HG02588 (cell line): ENCODE measurements around the gene BCHE.
"Not testable (repeated sequence)": the region's sequence is repeated elsewhere in the genome, so short reads cannot be mapped to it uniquely, and the experiment has no call there.

ENCODE experiments used
- ATAC-seq: cut with Tn5 transposase; IDR thresholded peaks from one replicate; pipeline ENCODE4 v1.9.1; 2021; ENCODE audit warnings: mild to moderate bottlenecking, moderate library complexity; ENCODE audit not compliant: unreplicated experiment

Gene BCHE

GRCh38 chr3:165817160-165817709, 20.0 kb downstream of the BCHE start:
- ATAC-seq: no peak

GRCh38 chr3:165816209-165816608, 21.0 kb downstream of the BCHE start:
- no peak for ATAC-seq

- ATAC-seq: no peak
Observed at GRCh38 chr3:165815682-165816081, 21.5 kb downstream of the BCHE start.

- no peak for ATAC-seq
Observed at GRCh38 chr3:165814380-165814779, 22.8 kb downstream of the BCHE start.

GRCh38 chr3:165807937-165808336, 29.3 kb downstream of the BCHE start:
- ATAC-seq: not testable (repeated sequence)

- ATAC-seq: peak; percentile 93
Observed at GRCh38 chr3:165805946-165806561, 31.2 kb downstream of the BCHE start.

GRCh38 chr3:165803471-165803870, 33.8 kb downstream of the BCHE start:
- ATAC-seq: no peak

- peak; percentile 51 for ATAC-seq
Observed at GRCh38 chr3:165800970-165801369, 36.3 kb downstream of the BCHE start.

- no peak for ATAC-seq
Observed at GRCh38 chr3:165799026-165799425, 38.2 kb downstream of the BCHE start.

GRCh38 chr3:165797551-165797950, 39.7 kb downstream of the BCHE start:
- no peak for ATAC-seq

GRCh38 chr3:165796701-165797100, 40.5 kb downstream of the BCHE start:
- ATAC-seq: no peak

- ATAC-seq: no peak
Observed at GRCh38 chr3:165788531-165788930, 48.7 kb downstream of the BCHE start.

GRCh38 chr3:165786013-165786412, 51.2 kb downstream of the BCHE start:
- ATAC-seq: no peak

GRCh38 chr3:165784337-165784736, 52.9 kb downstream of the BCHE start:
- no peak for ATAC-seq

- no peak for ATAC-seq
Observed at GRCh38 chr3:165783383-165783782, 53.8 kb downstream of the BCHE start.

- no peak for ATAC-seq
Observed at GRCh38 chr3:165778891-165779290, 58.3 kb downstream of the BCHE start.

- ATAC-seq: no peak
Observed at GRCh38 chr3:165778456-165778855, 58.8 kb downstream of the BCHE start.

GRCh38 chr3:165775824-165776223, 61.4 kb downstream of the BCHE start:
- no peak for ATAC-seq

- no peak for ATAC-seq
Observed at GRCh38 chr3:165770781-165771180, 66.4 kb downstream of the BCHE start.

GRCh38 chr3:165768680-165769079, 68.5 kb downstream of the BCHE start:
- no peak for ATAC-seq

- ATAC-seq: no peak
Observed at GRCh38 chr3:165759041-165759440, 78.2 kb downstream of the BCHE start.

- ATAC-seq: no peak
Observed at GRCh38 chr3:165755571-165755970, 81.7 kb downstream of the BCHE start.
